ENCODE results near the gene ASB13. TPM values are rescaled to one million over a fixed set of nuclear protein-coding genes. Genes with fewer than 3 reads are reported as not detected.

ASB13 gene
- polyA plus RNA-seq, 1 donor from 2014 or later, result 5.6 TPM

GRCh38 chr10:5681930-5682329, 15.5 kb upstream of the ASB13 start:
- H3K27me3 ChIP-seq (ENCODE audit: insufficient read depth, low read depth, low read length), result no peaks in the 10 kb centered on the region
- no peaks in the 10 kb centered on the region for H4K20me1 ChIP-seq (ENCODE audit: insufficient read depth)
- no peaks in the 10 kb centered on the region for H3K9me2 ChIP-seq (ENCODE audit: insufficient read depth, low read length)
- H3K79me2 ChIP-seq (replicated peaks; ENCODE audit: insufficient read depth, low read length), result peaks cover 12% of the 10 kb centered on the region
- no peak overlapping the region for H2AFZ ChIP-seq (ENCODE audit: low read depth, low read length)
- no peak overlapping the region for H3K9ac ChIP-seq (ENCODE audit: low read length)
- no peak overlapping the region for H3K4me3 ChIP-seq (ENCODE audit: low read length)
- no peaks in the 10 kb centered on the region for H3F3A ChIP-seq (ENCODE audit: insufficient read depth, low read length, poor library complexity, severe bottlenecking)
- H3K4me2 ChIP-seq (ENCODE audit: low read length), result no peak overlapping the region
- no peaks in the 10 kb centered on the region for H3K9me3 ChIP-seq (ENCODE audit: low read length)
- H3K36me3 ChIP-seq (ENCODE audit: insufficient read depth, low read length), result no peaks in the 10 kb centered on the region
- no peak overlapping the region for H3K27ac ChIP-seq (ENCODE audit: low read length)
- TF ChIP-seq MXI1 (conservative IDR thresholded peaks at IDR 0.05; ENCODE audit: poor library complexity, severe bottlenecking) (no peak), EP300 (conservative IDR thresholded peaks at IDR 0.05; ENCODE audit: poor library complexity, severe bottlenecking) (no peak), SMC3 (conservative IDR thresholded peaks at IDR 0.05; ENCODE audit: poor library complexity) (no peak), CTCF (IDR thresholded peaks at IDR 0.05; ENCODE audit: poor library complexity, severe bottlenecking) (no peak), EZH2 (IDR thresholded peaks at IDR 0.05; ENCODE audit: borderline replicate concordance, insufficient read depth, low read length, poor library complexity, severe bottlenecking) (no peak), REST (IDR thresholded peaks at IDR 0.05; ENCODE audit: borderline replicate concordance) (no peak), TAF1 (IDR thresholded peaks at IDR 0.05; ENCODE audit: low read depth) (no peak)

GRCh38 chr10:5679606-5680005, 13.2 kb upstream of the ASB13 start:
- Histone ChIP-seq H3K27ac (ENCODE audit: low read length) (no peak overlapping the region), H3K9me3 (ENCODE audit: low read length) (no peaks in the 10 kb centered on the region), H3K4me2 (ENCODE audit: low read length) (no peak overlapping the region), H4K20me1 (ENCODE audit: insufficient read depth) (no peaks in the 10 kb centered on the region), H3K36me3 (ENCODE audit: insufficient read depth, low read length) (no peaks in the 10 kb centered on the region), H3K27me3 (ENCODE audit: insufficient read depth, low read depth, low read length) (no peaks in the 10 kb centered on the region), H2AFZ (ENCODE audit: low read depth, low read length) (no peak overlapping the region), H3K4me3 (ENCODE audit: low read length) (no peak overlapping the region), H3F3A (ENCODE audit: insufficient read depth, low read length, poor library complexity, severe bottlenecking) (no peaks in the 10 kb centered on the region), H3K9me2 (ENCODE audit: insufficient read depth, low read length) (no peaks in the 10 kb centered on the region), H3K9ac (ENCODE audit: low read length) (no peak overlapping the region), H3K79me2 (replicated peaks; ENCODE audit: insufficient read depth, low read length) (no peaks in the 10 kb centered on the region)
- TF ChIP-seq CTCF (IDR thresholded peaks at IDR 0.05; ENCODE audit: poor library complexity, severe bottlenecking) (no peak), TAF1 (IDR thresholded peaks at IDR 0.05; ENCODE audit: low read depth) (no peak), REST (IDR thresholded peaks at IDR 0.05; ENCODE audit: borderline replicate concordance) (no peak), RAD21 (conservative IDR thresholded peaks at IDR 0.05) (no peak), EZH2 (IDR thresholded peaks at IDR 0.05; ENCODE audit: borderline replicate concordance, insufficient read depth, low read length, poor library complexity, severe bottlenecking) (no peak), EP300 (conservative IDR thresholded peaks at IDR 0.05; ENCODE audit: poor library complexity, severe bottlenecking) (no peak), POLR2AphosphoS5 (IDR thresholded peaks at IDR 0.05) (no peak), SMC3 (conservative IDR thresholded peaks at IDR 0.05; ENCODE audit: poor library complexity) (no peak), MXI1 (conservative IDR thresholded peaks at IDR 0.05; ENCODE audit: poor library complexity, severe bottlenecking) (no peak)
